GM21717 (cell line): ENCODE data around the gene UCP3.

Experiments
- ATAC-seq: cut with Tn5 transposase; IDR thresholded peaks from one replicate; pipeline ENCODE4 v1.9.1; 2021; ENCODE audit warnings: mild to moderate bottlenecking, moderate library complexity; ENCODE audit not compliant: unreplicated experiment

Gene UCP3, protein sequence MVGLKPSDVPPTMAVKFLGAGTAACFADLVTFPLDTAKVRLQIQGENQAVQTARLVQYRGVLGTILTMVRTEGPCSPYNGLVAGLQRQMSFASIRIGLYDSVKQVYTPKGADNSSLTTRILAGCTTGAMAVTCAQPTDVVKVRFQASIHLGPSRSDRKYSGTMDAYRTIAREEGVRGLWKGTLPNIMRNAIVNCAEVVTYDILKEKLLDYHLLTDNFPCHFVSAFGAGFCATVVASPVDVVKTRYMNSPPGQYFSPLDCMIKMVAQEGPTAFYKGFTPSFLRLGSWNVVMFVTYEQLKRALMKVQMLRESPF

DNA sequence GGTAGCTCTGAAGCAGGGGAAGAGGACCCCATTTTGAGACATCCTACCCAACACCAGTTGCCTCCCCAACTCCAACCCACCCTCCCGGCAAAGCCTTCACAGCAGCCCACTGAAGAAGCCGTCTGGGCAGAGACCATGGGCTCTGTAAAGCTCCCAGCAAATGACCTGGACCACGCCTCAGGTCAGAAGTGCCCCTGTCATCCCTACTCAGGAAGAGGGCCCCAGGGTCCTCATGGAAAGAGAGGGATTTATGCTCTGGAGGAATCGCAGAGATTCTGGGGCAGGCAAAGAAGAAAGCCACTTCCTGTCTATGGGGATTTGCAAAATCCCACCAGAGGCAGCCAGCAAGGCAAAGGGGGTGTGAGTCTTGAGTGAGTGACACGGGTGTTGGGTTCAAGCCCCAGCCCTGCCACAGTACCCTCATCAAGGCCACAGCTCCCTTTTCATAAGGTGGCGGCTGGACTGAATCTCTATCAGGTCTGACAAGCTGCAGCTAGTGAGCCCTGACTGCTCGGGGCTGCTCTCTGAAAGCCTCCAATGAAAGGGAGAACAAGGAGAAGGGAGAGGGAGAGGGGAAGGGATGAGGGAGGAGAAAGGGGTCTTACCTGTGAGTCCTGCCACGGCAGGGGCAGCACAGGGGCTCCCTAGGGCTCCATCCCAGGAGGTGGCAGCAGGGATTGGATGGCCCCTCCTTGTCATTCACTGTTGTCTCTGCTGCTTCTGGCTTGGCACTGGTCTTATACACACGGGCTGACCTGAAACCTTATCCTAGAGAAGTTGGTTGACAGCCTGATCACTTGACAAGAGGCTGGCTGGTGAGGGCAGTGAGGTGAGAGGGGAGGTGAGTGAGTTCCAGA, at the start of gene UCP3:
Gene UCP3, minus strand, starts transcription at position 713 of the 857 bp plus-strand sequence. CDS start 2,043 bp downstream, outside the sequence.
- no peak for ATAC-seq

DNA sequence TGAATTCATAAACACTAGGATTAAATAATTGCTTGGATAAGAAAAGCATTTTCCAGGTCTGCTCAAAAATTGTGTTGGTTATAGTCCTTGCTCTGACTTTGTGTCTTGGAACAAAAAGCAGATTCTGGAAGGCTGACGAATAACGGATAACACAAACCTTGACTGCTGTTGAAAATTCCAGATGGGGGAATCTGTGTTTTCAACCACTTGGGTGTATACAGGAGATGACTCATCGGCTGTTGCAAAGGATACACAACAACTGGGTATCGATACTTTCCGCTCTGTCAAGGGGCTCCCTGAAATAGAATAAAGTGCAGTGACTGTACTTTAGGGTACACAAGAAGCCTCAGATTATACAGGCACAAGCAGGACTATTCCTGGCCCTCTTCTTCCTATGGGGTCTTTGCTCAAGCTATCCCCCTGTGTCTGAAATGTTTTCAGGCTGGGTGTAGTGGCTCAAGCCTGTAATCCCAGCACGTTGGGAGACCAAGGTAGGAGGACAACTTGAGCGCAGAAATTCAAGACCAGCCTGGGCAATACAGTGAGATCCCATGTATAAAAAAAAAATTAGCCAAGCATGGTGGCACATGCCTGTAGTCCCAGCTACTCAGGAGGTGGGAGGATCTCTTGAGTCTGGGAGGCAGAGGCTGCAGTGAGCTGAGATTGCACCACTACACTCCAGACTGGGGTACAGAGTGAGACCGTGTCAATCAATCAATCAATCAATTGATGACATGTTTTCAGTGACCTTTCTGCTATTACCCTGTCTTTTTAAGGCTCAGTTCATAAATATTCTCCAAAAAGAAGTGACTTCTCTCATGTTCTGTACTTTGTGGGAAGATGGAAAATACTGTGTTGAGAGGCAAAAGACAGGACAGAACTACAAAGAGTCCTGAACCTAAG, 48.6 kb upstream of the UCP3 start:
- ATAC-seq: no peak

DNA sequence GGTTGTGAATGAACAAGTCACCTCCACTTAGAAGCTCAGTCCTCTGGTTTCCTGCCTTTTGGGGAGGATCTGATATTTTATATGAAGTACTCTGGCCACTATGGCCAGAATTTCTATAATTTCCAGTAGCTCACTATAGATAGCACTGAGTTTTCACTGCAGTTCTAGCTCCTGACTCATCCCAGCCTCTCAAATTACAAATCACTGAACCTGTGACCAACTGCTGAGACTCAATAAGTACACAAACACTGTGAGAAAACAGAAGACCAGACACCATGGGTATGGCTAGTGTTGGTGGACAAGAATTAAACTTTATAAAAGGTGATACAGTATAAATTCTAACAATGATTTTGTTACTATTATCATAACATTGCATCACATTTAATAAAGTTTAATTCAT, 47.1 kb upstream of the UCP3 start:
- no peak for ATAC-seq

DNA sequence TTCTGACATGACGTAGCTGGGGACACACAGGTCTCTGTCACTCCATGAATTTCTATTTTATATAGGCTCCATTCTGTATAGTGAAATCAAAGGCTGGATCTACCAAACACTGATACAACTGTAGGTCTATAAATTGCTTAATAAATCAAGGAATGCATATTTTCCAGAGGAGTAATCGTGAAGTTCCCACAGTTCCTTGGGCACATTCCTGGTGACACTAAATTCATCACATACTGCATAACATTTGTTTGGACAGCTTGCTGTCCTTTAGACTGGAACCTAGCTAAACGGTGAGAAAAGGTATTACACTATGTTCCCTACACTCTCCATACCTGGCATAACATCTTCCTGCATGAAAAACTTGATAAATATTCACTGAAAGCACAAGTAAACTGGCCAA, 41.6 kb upstream of the UCP3 start:
- ATAC-seq: no peak

DNA sequence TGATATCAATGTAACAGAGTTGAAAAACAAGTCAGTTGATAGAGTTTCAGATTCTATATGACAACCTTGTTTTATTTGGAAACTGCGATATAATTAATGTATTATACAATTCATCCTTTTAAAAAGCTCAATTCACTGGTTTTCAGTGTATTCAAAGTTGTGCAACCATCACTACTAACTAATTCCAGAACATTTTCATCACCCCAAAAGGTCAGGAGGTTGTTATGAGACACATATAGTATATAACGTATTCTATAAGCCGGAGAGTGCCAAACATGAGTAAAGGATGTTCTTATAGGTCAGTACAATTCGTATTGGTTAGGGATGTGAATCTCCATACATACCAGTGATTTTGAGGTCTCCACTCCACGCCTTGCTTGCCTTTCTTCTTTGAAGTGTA, 40.1 kb upstream of the UCP3 start:
- no peak for ATAC-seq

DNA sequence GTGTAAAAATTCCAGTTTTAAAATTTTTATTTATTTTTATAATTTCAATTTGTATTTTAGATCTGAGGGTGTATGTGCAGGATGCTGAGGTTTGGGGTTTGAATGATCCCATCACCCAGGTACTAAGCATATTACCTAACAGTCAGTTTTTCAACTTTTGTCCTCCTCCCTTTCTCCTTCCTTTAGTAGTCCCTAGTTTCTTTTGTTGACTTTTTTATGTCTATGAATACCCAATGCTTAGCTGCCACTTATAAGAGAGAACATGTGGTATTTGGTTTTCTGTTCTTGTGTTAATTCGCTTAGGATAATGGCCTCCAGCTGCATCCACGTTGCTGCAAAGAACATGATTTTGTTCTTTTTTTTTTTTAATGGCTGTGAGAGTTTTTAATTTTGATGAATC, 35.7 kb upstream of the UCP3 start:
- no peak for ATAC-seq

DNA sequence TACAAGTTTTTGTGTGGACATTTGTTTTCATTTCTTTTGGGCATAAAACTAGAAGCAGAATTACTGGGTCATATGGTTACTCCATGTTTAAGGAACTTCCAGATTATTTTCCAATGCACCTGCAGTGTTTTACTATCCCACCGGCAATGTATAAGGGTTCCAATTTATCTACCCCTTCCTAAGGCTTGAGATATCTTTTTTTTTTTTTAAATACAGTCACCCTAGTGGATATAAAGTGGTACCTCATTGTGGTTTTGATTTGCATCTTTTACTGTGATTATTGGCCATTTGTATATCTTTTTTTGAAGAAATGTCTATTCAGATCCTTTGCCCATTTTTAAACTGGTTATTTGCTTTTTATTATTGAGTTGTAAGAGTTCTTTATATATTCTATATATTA, 34.6 kb upstream of the UCP3 start:
- ATAC-seq: no peak

DNA sequence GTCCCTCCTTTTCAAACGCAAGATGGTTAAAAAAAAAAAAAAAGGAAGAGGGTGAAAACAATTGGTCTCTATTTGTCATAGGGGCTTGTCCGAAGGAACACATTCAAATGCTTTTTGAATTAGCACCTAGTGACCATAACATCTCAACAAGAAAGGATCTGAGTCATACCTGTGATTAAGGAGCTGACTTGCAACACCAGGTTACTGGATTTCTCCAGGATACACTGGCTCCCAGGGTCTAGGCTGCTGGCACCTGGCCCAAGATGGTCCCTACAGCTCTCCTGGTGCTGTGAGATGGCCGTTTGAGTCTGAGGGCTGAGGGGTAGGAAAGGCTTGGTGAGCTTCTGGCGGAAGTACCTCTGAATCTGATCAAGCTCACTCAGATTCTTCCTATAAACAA, 28.4 kb upstream of the UCP3 start:
- ATAC-seq: no peak

DNA sequence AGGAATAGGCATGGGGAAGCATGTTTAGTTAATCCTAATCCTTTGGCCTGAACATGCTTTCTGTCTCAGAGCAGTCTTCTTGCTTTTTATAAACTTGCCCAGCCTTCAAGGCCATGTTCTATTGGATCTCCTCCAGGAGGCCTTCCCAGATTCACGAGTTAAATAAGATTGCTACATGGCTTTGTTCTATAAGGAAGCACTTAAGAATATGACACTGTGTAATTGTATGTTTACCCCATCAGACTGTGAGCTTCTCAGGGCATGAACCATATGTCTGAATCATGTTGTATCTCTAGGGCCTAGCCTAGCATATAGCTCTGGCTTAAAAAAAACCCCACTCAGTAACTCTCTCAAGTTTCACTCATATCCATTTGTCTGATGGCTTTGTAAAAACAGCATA, 26.4 kb upstream of the UCP3 start:
- ATAC-seq: no peak

DNA sequence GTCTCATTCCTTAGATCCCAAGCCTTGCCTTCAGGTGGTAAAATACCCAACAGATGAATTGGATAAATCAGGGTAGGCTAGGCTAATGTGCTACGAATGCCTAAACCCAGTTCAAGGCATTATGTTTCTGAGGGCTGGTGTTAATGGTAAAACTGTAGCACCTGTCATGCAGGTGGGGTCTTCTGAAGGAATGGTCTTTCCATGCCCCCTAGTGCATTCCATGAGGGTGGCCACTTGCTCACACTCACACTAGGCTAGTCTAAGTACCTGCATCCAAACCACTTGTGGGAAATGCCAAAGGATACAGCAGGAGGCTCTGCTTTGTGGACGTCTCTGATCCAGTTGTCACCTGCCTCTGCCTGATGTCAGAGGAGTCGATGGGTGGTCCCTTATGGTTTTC, 24.2 kb upstream of the UCP3 start:
- ATAC-seq: no peak

DNA sequence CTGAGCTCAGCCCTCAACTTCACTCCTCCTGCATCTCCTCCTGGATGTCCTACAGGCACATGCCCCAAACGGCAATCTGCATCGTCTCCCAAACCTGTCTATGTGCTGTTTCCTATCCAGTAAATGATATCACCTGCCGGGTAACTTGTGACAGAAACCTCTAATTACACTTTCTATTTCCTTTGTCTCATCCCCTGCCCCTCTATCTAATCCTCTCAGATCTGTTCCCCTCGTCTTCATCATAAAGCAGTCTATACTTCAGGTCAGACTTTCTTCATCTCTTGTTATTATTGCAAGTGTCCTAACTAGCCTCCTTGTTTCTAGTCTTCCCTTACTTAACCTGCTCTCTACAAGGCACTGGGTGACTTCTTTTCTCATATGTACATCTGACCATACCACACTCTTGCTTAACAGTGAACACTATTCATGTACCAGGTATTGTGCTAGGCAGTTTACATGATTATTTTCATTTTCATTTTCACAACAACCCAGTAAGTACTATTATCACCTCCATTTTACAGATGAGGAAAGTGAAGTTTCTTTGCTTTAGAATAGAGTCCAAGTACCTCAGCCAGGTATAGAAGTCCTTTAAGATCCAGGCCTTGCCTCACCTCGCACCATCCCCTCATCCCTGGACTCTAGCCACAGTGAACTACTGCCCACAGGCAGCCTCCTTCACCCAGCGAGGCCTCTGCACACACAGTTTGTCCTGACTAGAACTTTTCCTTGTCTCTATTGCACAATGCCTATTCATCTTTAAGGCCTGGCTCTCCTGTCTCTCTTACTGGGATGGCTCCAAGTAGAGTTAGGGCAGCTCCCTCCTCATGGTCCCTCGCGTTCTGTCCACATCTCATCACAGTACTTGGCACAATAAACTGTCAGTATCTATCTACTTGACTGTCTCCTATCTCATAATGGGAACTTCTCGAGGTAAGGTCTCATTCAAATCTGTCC, 22.1 kb upstream of the UCP3 start:
- no peak for ATAC-seq

DNA sequence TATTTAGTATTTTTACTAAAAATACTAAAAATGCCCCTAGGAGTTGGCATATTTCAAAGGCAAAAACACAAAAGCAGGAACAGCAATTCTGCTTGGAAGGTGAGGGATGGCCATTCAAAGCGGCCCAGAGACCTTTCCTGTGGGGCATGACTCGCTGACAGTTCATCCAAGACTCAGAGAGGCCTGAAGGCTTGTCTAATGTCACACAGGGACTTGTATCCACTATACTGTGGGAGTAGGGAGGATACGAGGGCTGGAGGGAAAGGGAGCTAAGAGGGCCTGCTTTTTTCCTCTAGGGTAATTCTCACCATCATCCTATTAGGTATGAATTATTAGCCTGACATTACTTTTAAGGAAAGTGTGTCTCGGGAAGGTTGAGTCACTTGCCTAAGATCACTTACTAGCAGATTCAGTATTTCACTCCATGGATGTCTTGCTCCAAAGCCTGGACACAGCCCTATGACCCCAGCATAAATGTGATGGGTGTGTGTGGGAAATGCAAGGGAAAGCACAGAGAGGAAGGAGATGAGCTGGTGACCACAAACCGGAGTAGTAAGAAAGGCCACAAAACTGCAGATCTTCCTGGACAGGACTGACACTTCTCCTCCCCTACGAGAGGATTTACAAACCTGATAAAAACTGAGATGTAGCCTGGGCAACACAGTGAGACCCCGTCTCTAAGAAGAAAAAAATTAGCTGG, 16.7 kb upstream of the UCP3 start:
- no peak for ATAC-seq

DNA sequence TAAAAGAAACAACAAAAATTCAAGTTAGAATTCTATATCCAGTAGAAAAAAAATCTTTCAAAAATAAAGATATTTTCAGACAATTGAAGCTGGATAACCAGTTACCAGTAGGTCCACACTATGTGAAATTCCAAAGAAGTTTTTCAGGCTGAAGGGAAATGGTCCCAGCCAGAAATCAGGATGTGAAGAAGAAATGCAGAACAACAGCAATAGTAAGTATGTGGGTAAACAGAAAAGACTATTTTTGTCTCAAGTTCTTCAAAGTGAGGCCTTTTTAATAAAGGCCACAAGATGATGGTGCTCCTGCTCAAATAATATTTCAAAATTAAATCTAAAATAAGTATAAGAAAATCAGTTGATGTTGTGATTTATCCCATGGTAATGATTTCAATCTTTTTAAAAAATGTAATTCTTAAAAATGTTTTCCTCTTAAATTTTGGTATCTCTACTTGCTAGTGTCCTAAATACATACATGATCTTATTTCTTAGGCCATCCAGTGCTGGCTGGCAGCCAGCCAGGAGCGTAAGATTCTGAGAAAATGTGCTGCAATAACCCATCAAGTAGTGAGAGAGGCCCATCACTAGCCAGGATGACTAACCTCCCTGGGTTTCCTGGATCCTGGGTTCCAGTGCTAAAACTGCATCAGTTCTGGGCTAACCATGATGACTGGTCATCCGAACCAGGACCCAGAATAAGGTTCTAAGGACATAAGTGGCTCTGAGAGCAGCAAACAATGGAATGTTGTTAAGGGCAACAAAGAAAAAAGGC, 15.6 kb upstream of the UCP3 start:
- no peak for ATAC-seq

DNA sequence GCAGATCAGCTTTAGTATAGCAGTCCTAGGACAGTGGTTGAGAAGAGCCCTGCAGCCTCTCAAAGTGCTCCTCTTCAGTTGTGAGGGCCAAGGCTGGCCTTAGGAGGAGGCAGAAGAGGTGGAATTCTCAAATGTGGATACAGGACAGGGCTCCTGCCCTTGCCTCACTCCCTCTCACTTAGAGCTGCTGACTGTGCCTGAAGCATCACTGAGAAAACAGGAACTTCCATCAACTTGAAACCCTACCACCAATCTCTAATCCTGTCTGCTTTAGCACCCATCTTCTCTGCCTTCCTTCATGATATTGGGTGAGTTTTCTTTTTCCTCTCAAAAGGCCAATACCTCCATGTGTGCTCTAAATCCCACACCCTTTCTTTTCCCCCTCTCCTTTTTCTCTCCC, 14.4 kb upstream of the UCP3 start:
- ATAC-seq: no peak

DNA sequence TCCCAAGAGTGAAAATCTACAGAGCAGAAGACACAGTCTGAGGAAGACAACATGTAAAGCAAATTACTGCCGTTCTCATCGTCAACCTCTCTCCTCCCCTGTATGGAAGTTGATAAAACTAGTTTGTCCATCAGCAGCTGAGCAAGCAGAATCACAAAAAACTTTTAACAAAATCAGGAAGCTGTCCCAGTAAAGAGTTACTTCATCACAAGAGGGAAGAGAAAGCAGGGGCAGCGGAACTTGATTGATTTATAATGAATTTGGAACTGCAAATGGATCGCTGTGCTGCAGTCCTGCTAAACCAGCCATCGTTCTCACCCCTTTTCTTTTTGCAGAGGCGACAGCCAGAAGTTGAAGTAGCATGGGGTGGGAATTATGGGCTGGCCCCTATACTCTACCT, 13.7 kb upstream of the UCP3 start:
- no peak for ATAC-seq

DNA sequence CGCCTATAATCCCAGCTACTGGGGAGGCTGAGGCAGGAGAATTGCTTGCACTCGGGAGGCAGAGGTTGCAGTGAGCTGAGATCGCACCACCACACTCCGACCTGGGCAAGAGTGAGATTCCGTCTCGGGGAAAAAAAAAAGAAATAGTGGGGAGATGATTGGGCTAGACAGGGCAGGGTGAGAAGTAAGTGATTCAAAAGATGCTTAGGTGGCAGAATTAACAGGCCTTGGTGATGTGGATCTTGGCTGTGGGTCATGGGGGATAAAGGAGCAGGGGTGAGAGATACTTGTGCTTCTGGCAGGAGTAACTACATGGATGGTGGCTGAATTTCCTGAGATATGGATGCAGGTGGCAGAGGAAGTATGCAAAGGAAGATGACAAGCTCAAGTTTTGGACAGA, 13.1 kb upstream of the UCP3 start:
- no peak for ATAC-seq

DNA sequence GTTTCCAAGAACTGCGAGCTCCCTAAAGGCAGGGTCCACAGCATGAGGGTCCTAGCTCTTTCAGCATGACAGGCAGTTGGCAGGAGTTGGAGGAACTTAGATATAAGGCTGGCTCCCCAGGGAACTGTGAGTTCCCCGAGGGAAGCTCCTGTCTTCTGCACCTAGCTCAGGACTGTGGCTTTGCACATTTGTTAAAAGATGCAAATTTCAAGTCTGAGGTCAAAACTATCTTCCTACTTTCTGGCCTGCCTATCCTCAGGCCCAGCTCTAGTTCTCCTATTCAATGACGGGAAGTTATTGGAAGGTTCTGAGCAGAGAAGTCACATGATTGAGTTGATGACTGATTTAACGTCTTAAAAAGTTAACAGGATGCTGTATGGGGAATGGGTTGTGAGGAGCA, 11.7 kb upstream of the UCP3 start:
- peak; percentile 47 for ATAC-seq

DNA sequence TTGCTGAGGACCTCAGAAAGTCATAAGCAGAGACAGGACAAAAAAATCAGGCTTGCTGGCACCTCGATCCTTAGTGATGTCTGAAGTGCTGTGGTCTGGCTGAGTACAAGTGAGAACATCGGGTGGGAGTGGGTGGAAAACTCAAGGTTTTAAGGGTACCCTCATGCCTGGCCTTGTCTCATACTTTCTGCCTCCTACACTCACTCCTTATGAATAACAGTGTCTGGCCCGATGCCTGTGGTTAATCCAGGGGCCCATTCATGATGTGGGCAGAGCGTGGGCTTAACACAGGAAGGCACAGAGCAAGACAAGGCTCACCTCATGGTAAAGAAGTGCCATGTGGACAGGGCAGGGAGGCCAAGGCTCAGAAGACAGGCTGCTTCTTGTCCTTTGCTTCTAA, 11.0 kb upstream of the UCP3 start:
- ATAC-seq: no peak
